Erythroblast (primary cell): Measurements from ENCODE around the gene MAML2.

ENCODE experiments used
- GATA1 ChIP-seq: IDR thresholded peaks from 2 replicates; pipeline ENCODE4 v1.6.1; 2011; ENCODE audit warnings: low read depth, mild to moderate bottlenecking, control low read depth, low read length, moderate library complexity
- POLR2A ChIP-seq: IDR thresholded peaks from 2 replicates; pipeline ENCODE4 v1.6.1; 2011; ENCODE audit warnings: mild to moderate bottlenecking, low read length

- TF ChIP-seq POLR2A (no peak), GATA1 (no peak)
These were observed 43.7 kb downstream of the MAML2 start for GRCh38 chr11:96299155-96299888.
